Right lobe of liver (tissue), 6 donors: Measurements from ENCODE around the gene ZFAND3. TPM values are rescaled to one million over a fixed set of nuclear protein-coding genes. Genes with fewer than 3 reads are reported as not detected.

Experiments used
- ATAC-seq, 4 donors: fragments of 200-7000 bp; cut with Tn5 transposase; one replicate each; pipeline ENCODE4 v1.9.1; 2020; ENCODE audit warnings: mild to moderate bottlenecking in 4 of 4, moderate library complexity in 4 of 4
- DNase-seq, 3 donors: peaks; one replicate each; pipeline ENCODE4 v3.0.0-alpha.2; 2020
- H3K27ac ChIP-seq, 3 donors: fragments of 200-600 bp; one replicate each; pipeline ENCODE4 v1.8.0; 2022
- H3K27me3 ChIP-seq, 2 donors: fragments of 200-600 bp; one replicate each; pipeline ENCODE4 v1.8.0; 2022
- H3K36me3 ChIP-seq, 4 donors: fragments of 200-600 bp; sonication (generic) in 1 of 4; one replicate each; pipeline versions ENCODE4 v1.5.1 to v1.8.0; 2017 to 2022; ENCODE audit warnings: control low read depth in 1 of 4
- H3K4me1 ChIP-seq, 4 donors: fragments of 200-600 bp; sonication (generic) in 1 of 4; one replicate each; pipeline versions ENCODE4 v1.5.1 to v1.8.0; 2017 to 2022; ENCODE audit warnings: control low read depth in 1 of 4
- H3K4me3 ChIP-seq, 3 donors: fragments of 200-600 bp; one replicate each; pipeline ENCODE4 v1.8.0; 2022
- H3K9me3 ChIP-seq, 4 donors: fragments of 200-600 bp; sonication (generic) in 1 of 4; one replicate each; pipeline versions ENCODE4 v1.5.1 to v1.8.0; 2017 to 2022; ENCODE audit warnings: control low read depth in 1 of 4
- POLR2A ChIP-seq: fragments of 450-650 bp; IDR thresholded peaks from one replicate; pipeline ENCODE4 v1.6.1; 2017; ENCODE audit warnings: antibody characterized with exemption, mild to moderate bottlenecking
- WGBS: methylation state at CpG from one replicate; pipeline ENCODE4 v1.1.6; 2018; ENCODE audit warnings: low coverage, low lambda C conversion rate; ENCODE audit not compliant: insufficient coverage; ENCODE audit errors: missing lambda C conversion rate; 5-methylcytosine and 5-hydroxymethylcytosine counted together
- intact Hi-C, 2 donors: fragments of 100-400 bp; cut with DNase I; formaldehyde crosslinking; loops; one replicate each; pipeline versions ENCODE4 v1.11.2 to v1.14.1; 2022
- total RNA-seq, 6 experiments: library from RNA; depleted of rRNA in 2 of 6; stranded (reverse); fragments of >200 nt in 2 of 6; fragmentation: NEBNext Ultra II Directional in 3 of 6; extraction: Animal tissue kit (Norgen Biotek cat#: 25700) in 3 of 6; gene quantifications; one replicate each; pipeline versions ENCODE4 v1.1.0 to v1.2.4, GENCODE V29; 2016 to 2023
- TF ChIP-seq, protein P1 (sequence below), 4 donors: fragments of 200-600 bp in 3 of 4; fragments of 450-650 bp in 1 of 4; IDR thresholded peaks; one replicate each; pipeline versions ENCODE4 v1.5.1 to v1.8.0; 2016 to 2022; ENCODE audit warnings: antibody characterized with exemption in 4 of 4, mild to moderate bottlenecking in 2 of 4
- donor health status: DM: no; HTN: yes; CAD: no.
- donor health status: DM: no; HTN: no; CAD: no.
- donor health status: DM: no; HTN: no; CAD: no.
- donor health status: DM: no; HTN: yes; CAD: no.
- donor health status: DM: no; HTN: yes; CAD: no.

Gene ZFAND3
- total RNA-seq, 6 experiments from 2014 or later: 43.1 to 66.5 (median 53.2) TPM

DNA sequence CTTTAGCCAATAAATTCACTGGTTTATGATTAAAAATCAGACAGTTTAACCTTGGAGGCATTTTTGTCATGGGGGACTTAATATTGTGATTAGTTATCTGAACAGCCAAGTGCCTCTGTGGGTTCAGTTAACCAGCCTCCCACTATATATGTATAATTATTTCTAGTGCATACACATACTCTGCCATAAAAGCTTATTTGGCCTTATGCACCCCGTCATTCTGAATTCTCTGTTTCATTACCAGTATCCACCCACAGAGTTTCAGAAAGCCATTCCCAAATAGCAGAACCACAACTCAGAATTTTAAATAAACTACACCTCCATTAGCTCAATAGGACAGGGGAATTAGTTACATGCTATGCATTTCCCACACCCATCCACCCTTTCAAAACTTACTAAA lies 279.7 kb downstream of the ZFAND3 start:
- WGBS: 86% methylated on average over 1 of the region's 1 CpG
- no peak for TF ChIP-seq POLR2A
- TF ChIP-seq, protein P1, sequence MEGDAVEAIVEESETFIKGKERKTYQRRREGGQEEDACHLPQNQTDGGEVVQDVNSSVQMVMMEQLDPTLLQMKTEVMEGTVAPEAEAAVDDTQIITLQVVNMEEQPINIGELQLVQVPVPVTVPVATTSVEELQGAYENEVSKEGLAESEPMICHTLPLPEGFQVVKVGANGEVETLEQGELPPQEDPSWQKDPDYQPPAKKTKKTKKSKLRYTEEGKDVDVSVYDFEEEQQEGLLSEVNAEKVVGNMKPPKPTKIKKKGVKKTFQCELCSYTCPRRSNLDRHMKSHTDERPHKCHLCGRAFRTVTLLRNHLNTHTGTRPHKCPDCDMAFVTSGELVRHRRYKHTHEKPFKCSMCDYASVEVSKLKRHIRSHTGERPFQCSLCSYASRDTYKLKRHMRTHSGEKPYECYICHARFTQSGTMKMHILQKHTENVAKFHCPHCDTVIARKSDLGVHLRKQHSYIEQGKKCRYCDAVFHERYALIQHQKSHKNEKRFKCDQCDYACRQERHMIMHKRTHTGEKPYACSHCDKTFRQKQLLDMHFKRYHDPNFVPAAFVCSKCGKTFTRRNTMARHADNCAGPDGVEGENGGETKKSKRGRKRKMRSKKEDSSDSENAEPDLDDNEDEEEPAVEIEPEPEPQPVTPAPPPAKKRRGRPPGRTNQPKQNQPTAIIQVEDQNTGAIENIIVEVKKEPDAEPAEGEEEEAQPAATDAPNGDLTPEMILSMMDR (IDR thresholded peaks at IDR 0.05): no peak

DNA sequence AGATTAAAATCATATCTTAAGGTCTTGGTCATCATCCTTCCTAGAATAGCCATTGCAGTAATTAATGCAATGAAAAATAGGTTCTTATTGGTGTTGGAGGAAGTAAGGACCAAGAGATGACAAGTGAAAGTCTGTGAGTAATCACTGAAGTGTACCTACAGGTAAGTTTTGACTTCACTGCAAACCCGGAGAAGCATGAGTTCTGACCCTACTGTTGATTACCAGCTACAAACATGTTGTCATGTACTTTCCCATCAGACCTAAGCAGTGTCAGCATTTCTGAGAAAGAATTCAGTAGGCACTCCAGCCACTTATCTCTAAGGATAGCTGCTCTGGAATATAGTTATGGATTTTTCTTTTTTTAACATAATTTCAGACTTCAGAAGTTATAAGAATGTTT lies 280.9 kb downstream of the ZFAND3 start:
- no peaks in the 10 kb centered on the region for H3K4me1 ChIP-seq
- no peak overlapping the region for H3K27ac ChIP-seq
- DNase-seq (no peak), ATAC-seq (no peak)
- no peak overlapping the region for H3K4me3 ChIP-seq
- no peaks in the 10 kb centered on the region for H3K27me3 ChIP-seq
- TF ChIP-seq POLR2A: no peak
- TF ChIP-seq, protein P1 (IDR thresholded peaks at IDR 0.05): no peak
- intact Hi-C loops: no loop called here
- H3K9me3 ChIP-seq: no peaks in the 10 kb centered on the region
- H3K36me3 ChIP-seq: peaks cover 0 to 5% (median 0%) of the 10 kb centered on the region in 4 donors
- WGBS: no CpG with 5 or more reads among the region's 1 CpG

More for the DNA sequence above, 279.7 kb downstream of the ZFAND3 start:
- intact Hi-C loops: no loop called here
- H3K4me3 ChIP-seq: no peak overlapping the region
- H3K27ac ChIP-seq: no peak overlapping the region
- no peaks in the 10 kb centered on the region for H3K27me3 ChIP-seq
- DNase-seq (no peak), ATAC-seq (no peak)
- no peaks in the 10 kb centered on the region for H3K4me1 ChIP-seq
- H3K9me3 ChIP-seq: no peaks in the 10 kb centered on the region
- peaks cover 0 to 5% (median 0%) of the 10 kb centered on the region in 4 donors for H3K36me3 ChIP-seq

DNA sequence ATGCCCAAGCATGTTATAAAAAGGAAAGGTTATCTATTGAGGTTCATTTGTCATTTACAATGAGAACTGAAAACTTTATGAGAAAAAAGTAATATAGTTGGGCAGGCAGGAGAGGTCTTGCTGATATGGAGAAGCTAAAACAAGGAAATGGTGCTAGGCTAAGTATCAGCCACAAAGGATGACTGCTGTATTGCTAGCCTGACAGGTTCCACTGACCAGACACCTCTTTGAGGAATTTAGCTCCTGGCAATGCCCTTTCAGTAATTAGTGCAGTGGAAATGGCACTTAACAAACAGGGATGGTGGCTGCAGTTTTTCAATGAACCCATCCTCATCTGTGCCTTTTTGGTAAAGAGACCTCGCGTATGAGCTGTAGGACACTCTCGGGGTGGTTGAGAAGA lies 284.4 kb downstream of the ZFAND3 start:
- H3K4me3 ChIP-seq: no peak overlapping the region
- intact Hi-C loops: no loop called here
- no peaks in the 10 kb centered on the region for H3K9me3 ChIP-seq
- H3K27ac ChIP-seq: no peak overlapping the region
- H3K27me3 ChIP-seq: no peaks in the 10 kb centered on the region
- no peak for DNase-seq
- peaks cover 0 to 5% (median 1%) of the 10 kb centered on the region in 4 donors for H3K36me3 ChIP-seq
- H3K4me1 ChIP-seq: peaks cover 0 to 13% (median 4%) of the 10 kb centered on the region in 4 donors
- WGBS: 90% methylated on average over 3 of the region's 3 CpGs
- ATAC-seq: no peak
- TF ChIP-seq, protein P1 (IDR thresholded peaks at IDR 0.05): no peak
- TF ChIP-seq POLR2A: no peak

DNA sequence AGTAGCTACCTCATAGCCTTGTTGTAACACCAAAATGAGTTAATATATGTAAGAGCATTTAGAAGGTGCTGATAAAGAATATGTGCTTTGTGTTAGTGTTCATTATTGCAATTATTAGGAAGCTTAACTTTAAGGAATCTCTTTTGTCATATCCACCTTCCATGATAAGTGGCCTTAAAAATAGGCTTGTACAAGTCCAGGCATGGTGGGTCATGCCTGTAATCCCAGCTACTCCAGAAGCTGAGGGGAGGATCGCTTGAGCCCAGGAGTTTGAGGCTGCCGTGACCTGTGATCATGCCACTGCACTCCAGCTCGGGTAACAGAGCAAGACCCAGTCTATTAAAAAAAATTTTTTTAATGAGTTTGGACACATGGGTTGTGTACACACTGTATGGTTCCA lies 285.5 kb downstream of the ZFAND3 start:
- Histone ChIP-seq H3K36me3 (peaks cover 0 to 5% (median 1%) of the 10 kb centered on the region in 4 donors), H3K27me3 (no peaks in the 10 kb centered on the region), H3K4me3 (no peak overlapping the region), H3K27ac (no peak overlapping the region), H3K4me1 (peaks cover 0 to 13% (median 4%) of the 10 kb centered on the region in 4 donors), H3K9me3 (no peaks in the 10 kb centered on the region)
- TF ChIP-seq, protein P1 (IDR thresholded peaks at IDR 0.05): no peak
- no peak for TF ChIP-seq POLR2A
- WGBS: 96% methylated on average over 3 of the region's 3 CpGs
- ATAC-seq (no peak), DNase-seq (no peak)
- intact Hi-C loops: no loop called here

DNA sequence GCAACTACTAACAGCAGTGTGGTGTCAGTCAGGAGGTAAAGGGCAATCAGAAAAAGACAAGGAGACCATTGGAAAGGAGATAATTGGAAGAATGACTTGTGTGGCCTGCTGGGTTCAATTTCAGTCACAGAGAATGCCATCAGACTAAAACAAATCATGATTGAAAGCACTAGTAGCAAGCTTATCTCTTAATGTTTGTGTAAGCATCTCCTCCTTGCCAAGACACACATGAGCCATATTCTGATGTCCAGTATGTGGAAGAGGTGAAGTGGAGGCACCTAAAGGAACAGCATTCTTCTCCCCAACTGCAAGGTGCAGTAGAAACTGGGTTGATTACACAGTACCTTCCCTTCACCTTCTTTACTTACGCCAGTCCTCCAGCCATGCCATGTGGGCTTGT lies 287.5 kb downstream of the ZFAND3 start:
- peaks cover 0 to 13% (median 4%) of the 10 kb centered on the region in 4 donors for H3K4me1 ChIP-seq
- intact Hi-C loops: no loop called here
- no peak overlapping the region for H3K4me3 ChIP-seq
- no peaks in the 10 kb centered on the region for H3K27me3 ChIP-seq
- 100% methylated on average over 1 of the region's 1 CpG for WGBS
- TF ChIP-seq, protein P1 (IDR thresholded peaks at IDR 0.05): no peak
- no peak for TF ChIP-seq POLR2A
- peak; percentile 81 to 88 (median 84) for ATAC-seq
- no peak for DNase-seq
- peaks cover 0 to 3% (median 0%) of the 10 kb centered on the region in 4 donors for H3K36me3 ChIP-seq
- no peak overlapping the region for H3K27ac ChIP-seq
- no peaks in the 10 kb centered on the region for H3K9me3 ChIP-seq
